GM12878 (cell line): ENCODE results near the gene HMX2. TPM values are rescaled to one million over a fixed set of nuclear protein-coding genes. Genes with fewer than 3 reads are reported as not detected.

ENCODE experiments used
- BCLAF1 ChIP-seq: fragments of 450-650 bp; IDR thresholded peaks from 2 replicates; pipeline ENCODE4 v1.6.1; 2017; ENCODE audit warnings: antibody characterized with exemption, mild to moderate bottlenecking, moderate library complexity
- BRCA1 ChIP-seq: IDR thresholded peaks from 2 replicates; pipeline ENCODE4 v1.6.1; 2011; ENCODE audit warnings: low read depth, low read length, improper control_type of control experiment
- CEBPZ ChIP-seq: fragments of 150-350 bp; IDR thresholded peaks from 2 replicates; pipeline ENCODE4 v1.6.1; 2016; ENCODE audit warnings: low read depth, low read length
- CHD4 ChIP-seq: fragments of 200-600 bp; sonication (generic); IDR thresholded peaks from 2 replicates; pipeline ENCODE4 v1.6.1; 2016; ENCODE audit warnings: mild to moderate bottlenecking
- EGR1 ChIP-seq, 2 experiments: IDR thresholded peaks; 1 replicate in 1 of 2; 2 replicates in 1 of 2; pipeline ENCODE4 v1.6.1; 2011 to 2012; ENCODE audit warnings: low read depth in 2 of 2, low read length in 2 of 2, borderline replicate concordance in 1 of 2, mild to moderate bottlenecking in 1 of 2, moderate library complexity in 1 of 2
- ELK1 ChIP-seq: IDR thresholded peaks from 2 replicates; pipeline ENCODE4 v1.6.1; 2012; ENCODE audit warnings: low read depth, low read length, improper control_type of control experiment
- ESRRA ChIP-seq: IDR thresholded peaks from 2 replicates; pipeline ENCODE4 v1.6.1; 2012; ENCODE audit warnings: mild to moderate bottlenecking, low read length, improper control_type of control experiment
- JUND ChIP-seq: IDR thresholded peaks from 2 replicates; pipeline ENCODE4 v1.6.1; 2012; ENCODE audit warnings: low read depth, mild to moderate bottlenecking, low read length, improper control_type of control experiment, moderate library complexity
- MAX ChIP-seq: IDR thresholded peaks from 2 replicates; pipeline ENCODE4 v1.6.1; 2012; ENCODE audit warnings: low read depth, low read length, improper control_type of control experiment
- PML ChIP-seq: IDR thresholded peaks from 2 replicates; pipeline ENCODE4 v1.6.1; 2012; ENCODE audit warnings: low read length, inconsistent platforms
- RBBP5 ChIP-seq: fragments of 200-600 bp; sonication (generic); conservative IDR thresholded peaks from 2 replicates; pipeline ENCODE4 v1.6.1; 2016
- SPI1 ChIP-seq: IDR thresholded peaks from 2 replicates; pipeline ENCODE4 v1.6.1; 2011; ENCODE audit warnings: low read depth, mild to moderate bottlenecking, low read length, moderate library complexity, borderline replicate concordance; ENCODE audit not compliant: insufficient read depth
- ZNF274 ChIP-seq: IDR thresholded peaks from one replicate; pipeline ENCODE4 v1.8.0; 2011; ENCODE audit not compliant: insufficient read length, insufficient read depth
- ZZZ3 ChIP-seq: IDR thresholded peaks from 2 replicates; pipeline ENCODE4 v1.6.1; 2011; ENCODE audit warnings: low read depth; ENCODE audit not compliant: control insufficient read depth, insufficient read length
- polyA plus RNA-seq, 11 experiments: library from polyadenylated mRNA; depleted of rRNA in 4 of 11; unstranded in 6 of 11; stranded (reverse) in 5 of 11; fragments of >200 nt; fragmentation: Nextera tagmentation in 4 of 11; fragmentation: Illumina TruSeq in 1 of 11; extraction: Ambion mirVana in 4 of 11; extraction: Trizol in 1 of 11; gene quantifications; 1 replicate in 1 of 11; 2 replicates in 10 of 11; pipeline versions ENCODE4 v1.2.1 to v1.2.3, GENCODE V29; 2011 to 2016; ENCODE audit warnings: inconsistent platforms in 2 of 11, missing spikeins in 2 of 11, low read depth in 1 of 11
- total RNA-seq, 4 experiments: library from RNA; depleted of rRNA in 3 of 4; stranded (reverse); fragments of >200 nt in 3 of 4; fragmentation: Illumina TruSeq in 1 of 4; extraction: Trizol in 1 of 4; gene quantifications; 2 replicates each; pipeline versions ENCODE4 v1.2.1 to v1.2.3, GENCODE V29; 2013 to 2021
- TF ChIP-seq, protein P1 (sequence below): fragments of 450-650 bp; formaldehyde crosslinking; IDR thresholded peaks from 2 replicates; pipeline ENCODE4 v1.5.0; 2022; ENCODE audit warnings: mild to moderate bottlenecking, missing genetic modification characterization
- TF ChIP-seq, protein P2 (sequence below): IDR thresholded peaks from 2 replicates; pipeline ENCODE4 v1.6.1; 2011; ENCODE audit warnings: mild to moderate bottlenecking, low read depth, low read length, moderate library complexity; ENCODE audit not compliant: insufficient replicate concordance

The HMX2 gene
- total and polyA plus RNA-seq, 10 of the 15 experiments (the other 5 are each of a cell fraction or from before 2014, with no cell fraction given): 1.4 to 31.3 (median 16.8) TPM; not detected in 1

- TF ChIP-seq, protein P1, sequence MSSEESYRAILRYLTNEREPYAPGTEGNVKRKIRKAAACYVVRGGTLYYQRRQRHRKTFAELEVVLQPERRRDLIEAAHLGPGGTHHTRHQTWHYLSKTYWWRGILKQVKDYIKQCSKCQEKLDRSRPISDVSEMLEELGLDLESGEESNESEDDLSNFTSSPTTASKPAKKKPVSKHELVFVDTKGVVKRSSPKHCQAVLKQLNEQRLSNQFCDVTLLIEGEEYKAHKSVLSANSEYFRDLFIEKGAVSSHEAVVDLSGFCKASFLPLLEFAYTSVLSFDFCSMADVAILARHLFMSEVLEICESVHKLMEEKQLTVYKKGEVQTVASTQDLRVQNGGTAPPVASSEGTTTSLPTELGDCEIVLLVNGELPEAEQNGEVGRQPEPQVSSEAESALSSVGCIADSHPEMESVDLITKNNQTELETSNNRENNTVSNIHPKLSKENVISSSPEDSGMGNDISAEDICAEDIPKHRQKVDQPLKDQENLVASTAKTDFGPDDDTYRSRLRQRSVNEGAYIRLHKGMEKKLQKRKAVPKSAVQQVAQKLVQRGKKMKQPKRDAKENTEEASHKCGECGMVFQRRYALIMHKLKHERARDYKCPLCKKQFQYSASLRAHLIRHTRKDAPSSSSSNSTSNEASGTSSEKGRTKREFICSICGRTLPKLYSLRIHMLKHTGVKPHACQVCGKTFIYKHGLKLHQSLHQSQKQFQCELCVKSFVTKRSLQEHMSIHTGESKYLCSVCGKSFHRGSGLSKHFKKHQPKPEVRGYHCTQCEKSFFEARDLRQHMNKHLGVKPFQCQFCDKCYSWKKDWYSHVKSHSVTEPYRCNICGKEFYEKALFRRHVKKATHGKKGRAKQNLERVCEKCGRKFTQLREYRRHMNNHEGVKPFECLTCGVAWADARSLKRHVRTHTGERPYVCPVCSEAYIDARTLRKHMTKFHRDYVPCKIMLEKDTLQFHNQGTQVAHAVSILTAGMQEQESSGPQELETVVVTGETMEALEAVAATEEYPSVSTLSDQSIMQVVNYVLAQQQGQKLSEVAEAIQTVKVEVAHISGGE (CRISPR knock-in tag): no peak
- no peak for TF ChIP-seq ESRRA
- TF ChIP-seq RBBP5: no peak
- no peak for TF ChIP-seq ZZZ3
- TF ChIP-seq ZNF274: no peak
- TF ChIP-seq JUND: no peak
- TF ChIP-seq, protein P2, sequence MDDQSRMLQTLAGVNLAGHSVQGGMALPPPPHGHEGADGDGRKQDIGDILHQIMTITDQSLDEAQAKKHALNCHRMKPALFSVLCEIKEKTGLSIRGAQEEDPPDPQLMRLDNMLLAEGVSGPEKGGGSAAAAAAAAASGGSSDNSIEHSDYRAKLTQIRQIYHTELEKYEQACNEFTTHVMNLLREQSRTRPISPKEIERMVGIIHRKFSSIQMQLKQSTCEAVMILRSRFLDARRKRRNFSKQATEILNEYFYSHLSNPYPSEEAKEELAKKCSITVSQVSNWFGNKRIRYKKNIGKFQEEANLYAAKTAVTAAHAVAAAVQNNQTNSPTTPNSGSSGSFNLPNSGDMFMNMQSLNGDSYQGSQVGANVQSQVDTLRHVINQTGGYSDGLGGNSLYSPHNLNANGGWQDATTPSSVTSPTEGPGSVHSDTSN: no peak
- TF ChIP-seq SPI1: no peak
- no peak for TF ChIP-seq CHD4
- no peak for TF ChIP-seq BRCA1
- no peak for TF ChIP-seq PML
- no peak for TF ChIP-seq MAX
- 0 out of 3 replicates have a peak, but pooled peaks of 1 of the 2 experiments have one; percentile 40 for TF ChIP-seq EGR1 (IDR thresholded peaks at IDR 0.05; ENCODE audit: borderline replicate concordance in 1 of 2, low read depth in 2 of 2, low read length in 2 of 2)
- TF ChIP-seq ELK1: no peak
- TF ChIP-seq CEBPZ: no peak
- TF ChIP-seq BCLAF1: no peak
These were observed at the start of gene HMX2 (continued) for GRCh38 chr10:123147635-123148413.
